GM19328 (cell line): ENCODE results near the gene ALKBH3.

ENCODE experiments used
- ATAC-seq: cut with Tn5 transposase; IDR thresholded peaks from one replicate; pipeline ENCODE4 v1.9.1; 2021; ENCODE audit warnings: mild to moderate bottlenecking, moderate library complexity; ENCODE audit not compliant: unreplicated experiment

The ALKBH3 gene

DNA sequence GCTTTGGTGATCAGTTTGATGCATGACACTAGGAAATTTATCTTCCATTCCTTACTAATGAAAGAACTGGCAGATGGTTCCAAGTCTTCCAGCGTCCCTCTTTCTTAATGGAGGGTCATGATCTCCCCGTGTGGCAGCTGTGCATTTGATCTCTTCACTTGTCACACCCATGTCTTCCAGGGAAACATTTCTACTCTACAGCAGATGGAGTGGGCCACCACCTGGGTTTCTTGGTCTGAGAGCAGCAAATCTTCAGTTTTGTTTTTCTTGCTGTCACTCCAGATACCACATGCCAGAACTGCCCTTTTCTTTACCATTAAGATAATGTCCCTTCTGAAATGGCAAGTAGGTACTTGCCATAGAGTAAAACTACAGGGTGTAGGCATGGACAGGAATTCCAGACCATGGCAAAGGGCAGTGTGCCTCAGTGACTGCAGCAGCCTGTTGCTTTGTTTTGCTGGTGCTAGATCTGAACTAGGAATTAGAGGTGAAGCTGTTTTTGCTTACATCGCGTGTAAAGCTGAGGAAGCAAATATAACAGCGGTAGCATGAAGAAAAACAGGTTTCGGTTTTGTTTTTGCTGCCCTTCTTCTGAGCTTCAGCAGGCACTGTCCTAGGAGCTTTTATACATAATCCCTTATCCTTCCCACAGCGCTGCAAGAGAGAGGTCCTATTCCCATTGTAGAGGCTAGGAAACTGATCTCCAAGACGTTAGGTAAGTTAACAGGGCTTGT is 41.1 kb downstream of the ALKBH3 start:
- no peak for ATAC-seq

DNA sequence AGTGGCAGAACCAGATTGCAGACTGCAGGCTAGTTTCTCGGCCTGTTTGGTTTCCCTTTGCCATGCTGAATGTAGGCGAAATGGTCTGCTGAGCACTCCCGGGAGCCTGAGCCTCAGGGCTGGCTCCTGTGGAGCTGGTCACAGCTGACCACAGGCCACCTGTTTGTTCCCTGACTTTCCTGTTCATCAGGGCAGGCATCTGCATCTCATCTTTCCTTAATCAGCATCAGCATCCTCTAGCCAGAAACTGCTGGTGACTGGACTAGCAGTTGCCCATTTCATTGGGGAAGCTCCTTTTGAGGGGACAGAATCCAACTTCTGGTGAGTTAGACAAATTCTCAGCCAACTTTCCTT is 41.6 kb downstream of the ALKBH3 start:
- ATAC-seq: no peak

DNA sequence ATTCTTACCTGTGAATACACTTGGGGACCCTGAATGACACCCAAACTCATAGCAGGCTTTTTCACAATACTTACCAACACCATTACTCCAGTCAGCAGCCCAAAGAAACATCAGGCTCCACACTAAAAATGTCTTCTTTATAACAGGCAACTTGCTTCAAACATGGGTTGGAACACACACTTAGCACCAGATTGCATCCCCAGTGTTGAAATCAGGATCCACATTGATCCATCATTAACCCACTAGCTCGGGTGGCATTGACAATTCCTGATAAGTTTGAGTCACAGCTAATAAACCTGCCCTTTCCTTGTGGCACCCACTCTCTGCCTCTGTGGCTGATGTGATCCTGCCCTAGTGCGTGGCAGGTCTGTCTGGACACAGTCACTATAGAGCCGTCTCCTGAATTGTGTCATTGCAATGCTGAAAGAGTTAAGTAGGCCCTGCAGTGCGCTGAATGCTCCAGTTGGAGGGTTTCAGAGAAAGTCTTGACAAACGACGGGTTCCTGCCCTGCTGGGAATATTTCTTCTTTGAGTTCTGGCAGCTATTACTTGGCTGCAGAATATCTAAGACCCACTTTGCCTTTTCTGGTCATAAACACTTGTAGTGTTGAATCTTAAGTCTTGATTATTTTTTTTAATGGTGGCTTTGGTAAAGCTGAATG is 42.2 kb downstream of the ALKBH3 start:
- no peak for ATAC-seq

DNA sequence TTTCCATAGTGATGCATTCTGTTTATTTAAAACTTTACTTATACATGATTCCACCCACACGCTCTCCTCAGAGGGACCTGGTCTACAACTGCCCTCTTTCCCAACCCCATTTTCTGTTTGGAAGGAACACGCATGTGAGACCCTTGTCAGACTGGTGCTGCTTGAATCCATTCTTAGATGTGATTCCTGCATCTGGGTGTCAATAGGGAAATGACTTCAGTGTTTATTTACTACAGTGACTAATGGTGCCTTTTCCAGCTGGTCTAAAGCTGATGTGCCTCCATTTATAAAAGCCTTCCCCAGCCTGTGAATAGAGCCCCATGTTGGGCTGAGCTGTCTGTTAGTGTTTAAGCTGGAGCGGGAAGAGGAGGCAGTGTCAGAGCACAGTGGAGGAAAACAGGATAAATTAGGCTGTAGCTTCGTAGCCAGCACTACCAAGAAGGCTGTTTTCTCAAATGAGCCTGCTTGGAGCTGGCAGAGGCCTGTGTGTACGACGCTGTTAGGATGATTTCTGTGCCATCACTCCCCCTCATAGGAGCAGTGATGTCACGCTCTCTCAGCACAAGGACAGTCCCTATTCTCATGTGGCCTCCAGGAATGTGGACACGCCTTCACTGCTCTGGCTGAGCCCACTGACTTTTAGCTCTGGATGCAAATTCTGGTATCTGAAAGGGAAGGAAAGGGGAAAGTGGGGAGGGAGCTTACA is 42.9 kb downstream of the ALKBH3 start:
- no peak for ATAC-seq

DNA sequence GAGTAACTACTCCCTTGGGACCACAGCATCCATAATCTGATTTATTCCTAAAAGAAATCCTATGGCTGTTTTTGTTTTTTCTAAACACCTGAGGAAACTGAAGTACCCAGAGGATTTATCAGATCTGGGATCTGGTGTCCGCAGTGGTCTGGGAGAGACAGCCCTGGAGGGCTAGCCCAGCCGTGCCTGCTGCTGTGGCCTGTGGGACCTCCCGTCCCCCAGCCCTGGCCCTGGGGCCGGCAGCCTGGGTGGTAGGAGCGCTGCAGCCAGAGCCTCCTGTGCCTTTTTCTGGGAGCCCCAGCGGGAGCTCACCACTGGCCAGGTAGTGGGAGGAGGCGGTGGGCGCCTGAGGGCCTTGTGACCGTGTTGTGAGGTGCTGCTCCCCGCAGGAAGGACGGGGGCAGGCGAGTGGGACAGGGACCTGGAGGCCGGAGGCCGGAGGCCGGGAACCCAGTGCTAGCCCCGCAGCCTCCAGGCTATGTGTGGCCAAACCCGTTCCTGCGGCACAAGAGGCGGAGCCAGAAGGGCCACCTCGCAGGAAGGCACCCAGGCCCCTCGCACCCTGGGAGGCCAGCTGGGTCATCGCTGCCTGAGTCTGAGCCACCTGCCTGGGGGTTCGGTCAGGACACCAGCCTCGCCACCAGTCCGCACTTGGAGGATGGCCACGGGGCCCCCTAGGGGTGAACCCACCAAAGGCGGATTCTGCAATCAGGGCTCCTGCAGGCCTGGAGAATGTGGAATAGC is 43.7 kb downstream of the ALKBH3 start:
- ATAC-seq: no peak

DNA sequence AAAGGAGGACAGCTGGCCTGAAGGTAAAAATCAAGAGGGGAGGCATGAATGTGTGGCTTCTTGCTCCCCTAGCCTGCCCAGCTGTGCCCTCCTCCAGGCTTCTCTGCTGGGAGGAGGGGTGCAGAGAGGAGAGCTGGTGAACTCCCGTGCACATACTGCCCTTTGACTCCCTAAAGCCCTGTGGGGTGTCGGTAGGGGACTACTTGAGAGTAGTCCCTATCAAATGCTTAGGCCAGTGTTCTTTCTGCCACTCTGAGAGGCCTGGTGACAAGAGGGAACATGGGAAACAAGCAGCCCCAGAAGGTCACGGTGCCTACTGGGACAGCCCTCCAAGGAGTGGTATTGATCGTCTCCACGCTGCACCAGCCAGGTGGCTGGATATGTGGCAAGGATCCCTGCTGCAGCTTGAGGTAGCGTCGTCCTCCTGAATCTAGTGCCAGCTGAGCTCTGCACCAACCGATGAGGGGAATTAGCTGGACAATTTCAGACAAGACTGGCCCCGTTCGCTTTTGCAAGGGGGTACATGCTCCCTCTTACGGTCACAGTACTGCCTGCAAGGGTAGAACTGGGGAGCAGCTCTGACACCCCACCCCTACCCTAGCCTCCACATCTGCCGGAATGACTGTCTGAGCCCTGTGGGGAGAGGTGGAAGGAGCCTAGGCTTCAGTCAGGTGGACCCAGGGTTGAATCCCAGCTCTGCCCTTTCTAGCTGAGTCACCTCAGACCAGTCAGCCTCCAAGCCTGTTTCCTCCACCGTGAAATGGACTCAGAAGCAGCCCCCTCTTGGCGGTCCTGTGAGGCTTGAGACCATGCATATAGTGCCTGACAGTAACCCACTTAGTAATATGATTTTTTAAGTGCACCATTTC is 44.7 kb downstream of the ALKBH3 start:
- ATAC-seq: no peak

DNA sequence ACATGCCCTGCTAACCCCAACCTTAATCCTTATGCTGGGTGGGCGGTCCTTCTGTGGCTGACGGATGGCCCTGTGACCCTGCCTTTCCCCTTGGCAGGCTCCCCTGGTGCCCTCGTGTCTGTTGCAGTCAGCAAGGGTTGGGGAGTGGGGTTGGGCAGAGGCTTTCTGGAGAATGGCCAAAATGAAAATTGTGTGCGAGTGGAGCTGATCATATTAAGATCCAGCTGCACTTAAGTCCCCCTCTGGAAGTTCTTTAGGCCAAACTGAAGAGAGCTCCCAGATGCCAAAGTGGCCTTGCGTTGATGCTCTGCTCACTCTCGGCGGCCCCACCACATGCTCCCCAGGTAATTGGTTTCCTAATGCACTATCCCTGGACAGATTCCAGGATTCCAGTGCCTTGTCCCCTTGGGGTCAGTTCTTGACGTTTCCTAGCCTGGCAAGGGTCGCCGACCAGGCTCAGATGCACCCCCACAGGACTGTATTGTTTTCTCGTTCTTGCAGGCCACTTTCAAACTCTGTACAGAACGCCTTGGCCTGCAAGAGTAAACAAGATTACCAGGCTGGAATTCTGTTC is 45.4 kb downstream of the ALKBH3 start:
- ATAC-seq: no peak

DNA sequence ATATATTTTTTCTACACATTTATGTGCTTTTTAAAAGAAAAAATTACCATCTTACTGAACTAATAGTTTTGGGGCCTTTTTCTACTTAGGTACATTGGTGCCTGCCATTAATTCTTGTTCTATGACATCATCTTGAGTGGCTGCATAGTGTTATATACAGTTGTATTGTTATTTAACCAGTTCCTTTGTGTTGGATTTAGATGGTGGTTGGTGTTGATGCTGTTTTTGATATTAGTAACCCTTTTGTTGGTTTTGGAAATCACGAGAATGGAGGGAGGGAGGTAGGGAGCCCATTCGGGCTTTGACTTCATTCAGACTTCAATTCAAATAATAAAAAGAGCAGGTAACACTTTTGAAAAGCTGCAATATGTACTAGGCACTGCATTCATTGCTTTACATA is 46.4 kb downstream of the ALKBH3 start:
- no peak for ATAC-seq

DNA sequence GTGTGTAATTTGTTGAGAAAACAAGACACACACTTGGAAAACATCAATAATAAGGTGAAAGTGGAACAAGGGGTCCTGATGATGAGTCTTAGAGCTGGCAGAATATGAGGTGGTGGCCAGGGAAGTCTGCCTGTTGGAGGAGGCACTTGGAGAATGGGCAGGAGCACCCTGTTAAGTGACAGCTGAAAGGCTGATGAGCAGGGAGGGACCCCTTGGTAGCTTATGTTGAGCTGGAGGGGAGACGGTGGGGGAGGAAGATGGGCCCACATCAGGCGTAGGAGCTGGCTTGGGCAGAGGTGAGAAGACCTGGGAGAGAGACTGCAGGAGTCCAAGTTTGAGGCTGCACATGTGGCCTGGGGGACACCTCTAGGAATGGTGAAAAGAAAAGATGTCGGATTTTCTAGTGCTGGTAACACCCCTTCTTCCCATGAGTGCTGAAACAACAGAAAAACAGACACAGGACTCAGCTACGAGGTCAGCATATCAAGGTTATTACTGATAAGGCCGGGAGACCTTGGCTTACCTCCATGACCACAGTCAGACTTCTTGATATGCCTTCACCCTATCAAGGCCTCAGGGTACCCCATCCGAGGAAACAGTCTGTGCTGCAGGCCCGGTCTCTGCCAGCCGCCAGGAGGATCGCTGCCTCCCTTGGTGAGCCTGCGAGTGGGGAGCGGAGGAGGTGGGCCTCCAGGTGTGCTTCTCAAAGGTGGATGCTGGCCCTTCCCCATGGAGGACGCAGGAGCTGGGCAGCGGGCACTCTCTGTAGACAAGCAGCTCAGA is 47.5 kb downstream of the ALKBH3 start:
- ATAC-seq: no peak

DNA sequence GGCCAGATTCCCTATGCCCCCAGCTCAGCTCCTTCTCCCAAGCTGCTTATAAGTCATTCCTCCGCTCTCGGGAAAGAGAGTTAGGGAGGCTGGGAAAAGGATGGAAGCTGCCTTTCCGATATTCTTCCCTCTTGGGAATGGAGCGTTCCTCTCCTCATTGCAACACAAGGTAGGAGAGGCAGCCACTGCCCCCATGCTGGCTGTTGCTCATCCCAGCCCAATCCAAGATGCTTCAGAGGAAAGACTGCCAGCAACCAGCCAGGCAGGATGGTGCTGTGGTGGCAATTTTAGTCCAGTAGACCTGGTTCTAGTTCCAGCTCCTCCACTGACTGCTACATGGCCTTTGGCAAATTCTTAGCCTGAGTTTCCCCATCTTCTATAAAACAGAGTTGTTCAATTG is 48.1 kb downstream of the ALKBH3 start:
- ATAC-seq: no peak

DNA sequence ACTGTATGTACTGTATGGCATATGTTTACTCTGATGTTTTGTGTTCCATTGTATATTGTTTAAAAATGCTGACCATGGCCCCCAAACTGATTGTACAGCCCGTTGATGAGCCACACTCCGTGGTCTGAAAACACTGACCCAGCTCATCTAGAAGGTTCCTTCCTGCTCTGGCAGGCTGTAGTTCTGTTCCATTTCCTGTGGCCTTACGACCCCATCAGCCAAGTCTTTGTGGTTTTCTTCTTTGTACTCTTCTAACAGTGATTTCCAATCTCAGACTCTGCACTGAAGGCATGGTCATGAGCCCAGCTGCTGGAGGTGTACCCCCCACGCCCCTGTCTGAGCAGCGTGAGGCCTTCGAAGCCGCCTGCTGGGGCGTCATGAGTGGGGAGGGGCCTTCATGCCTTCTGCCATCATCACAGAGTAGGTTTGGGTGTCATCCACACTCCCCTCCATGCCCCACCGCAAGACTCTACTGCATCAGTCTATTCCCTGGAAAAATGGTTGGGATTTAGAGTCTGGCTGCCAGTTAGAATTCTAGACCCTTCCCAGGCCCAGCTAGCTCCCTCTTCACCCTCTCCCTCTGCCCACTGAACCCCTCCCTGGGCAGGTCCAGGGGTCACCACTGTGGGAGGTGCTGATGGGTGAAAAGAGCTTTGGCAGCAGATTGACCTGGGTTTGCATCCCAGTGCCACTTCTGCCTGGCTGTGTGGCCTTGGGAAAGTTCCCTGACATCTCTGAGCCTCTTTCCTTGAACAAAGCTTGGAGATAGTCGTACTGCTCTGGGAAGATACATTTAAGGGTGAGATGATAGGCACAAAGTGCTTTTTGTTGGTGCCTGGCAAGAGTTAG is 50.5 kb downstream of the ALKBH3 start:
- no peak for ATAC-seq

DNA sequence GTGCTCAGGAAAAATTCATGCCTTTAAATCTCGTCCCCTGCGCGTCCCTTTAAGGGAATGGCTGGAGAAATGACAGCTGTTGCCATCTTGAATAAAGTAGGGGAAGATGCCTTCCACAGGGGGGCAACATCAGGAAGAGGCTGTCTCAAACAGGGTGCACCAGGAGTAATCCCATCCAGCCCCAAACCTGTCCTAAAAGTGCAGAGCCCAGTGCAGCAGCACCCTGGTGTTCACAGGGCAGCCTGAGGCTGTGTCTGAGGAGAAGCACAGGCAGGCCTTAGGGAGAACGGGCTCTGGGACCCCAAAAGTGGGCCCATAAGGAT is 51.0 kb downstream of the ALKBH3 start:
- ATAC-seq: no peak

DNA sequence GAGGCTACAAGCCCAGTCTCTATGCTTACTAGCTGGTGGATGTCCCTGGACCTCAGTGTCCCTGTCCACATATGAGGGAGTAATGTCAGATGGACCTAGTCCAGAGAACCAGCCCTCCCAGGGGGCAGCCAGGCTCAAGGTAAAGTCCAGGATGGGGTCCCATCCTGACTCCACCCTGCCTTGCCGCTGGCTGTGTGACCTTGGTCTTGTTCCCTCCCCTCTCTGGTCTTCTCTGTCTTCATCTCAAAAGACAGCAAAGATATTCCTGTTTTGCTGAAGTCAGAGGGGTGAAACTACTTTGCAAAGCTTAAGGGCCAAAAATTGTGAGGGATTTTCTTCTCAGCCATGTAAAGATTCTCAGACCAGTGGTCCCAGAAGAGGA is 52.6 kb downstream of the ALKBH3 start:
- ATAC-seq: no peak

DNA sequence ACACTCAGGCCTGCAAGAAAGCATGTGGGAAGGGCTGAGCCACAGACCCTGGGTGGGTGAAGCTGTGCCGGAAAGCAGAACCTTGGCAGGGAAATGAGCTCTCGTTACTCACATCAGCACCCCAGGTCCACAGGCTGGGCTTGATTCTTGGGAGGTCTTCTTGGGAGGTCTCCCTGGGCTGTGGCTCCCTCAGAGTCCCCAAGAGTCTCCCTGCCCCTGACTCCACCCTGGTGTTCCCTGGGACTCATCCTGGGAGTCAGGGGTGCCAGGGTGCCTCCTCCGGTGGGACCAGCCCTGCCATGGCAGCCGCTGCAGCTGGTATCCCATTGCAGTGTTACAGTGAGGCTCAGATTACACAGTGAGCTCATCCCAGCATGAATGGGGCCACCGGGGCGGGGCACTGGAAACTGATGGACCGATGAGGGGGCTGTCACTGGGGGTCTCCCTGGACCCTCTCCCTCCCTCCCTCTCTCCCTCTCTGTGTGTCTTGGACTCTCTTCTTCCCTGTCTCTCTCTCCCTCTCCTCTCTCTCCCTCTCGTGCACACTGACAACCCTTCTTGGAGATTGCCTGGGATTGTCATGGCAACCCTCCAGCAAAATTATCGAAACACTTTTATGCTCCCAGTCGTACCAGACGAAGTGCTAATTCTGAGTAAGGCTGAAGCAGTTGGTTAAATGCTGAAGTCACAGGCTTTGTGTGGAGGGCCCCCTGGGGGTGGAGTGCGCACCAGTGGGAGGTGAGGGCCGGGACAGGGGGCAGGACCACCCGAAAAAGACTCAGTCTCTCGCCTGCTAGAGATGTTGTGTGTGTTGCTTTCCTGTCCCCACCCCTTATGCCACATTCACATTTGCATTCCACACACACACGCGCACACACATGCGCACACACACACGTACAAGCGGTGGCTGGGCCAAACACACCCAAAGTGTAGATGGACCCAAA is 53.2 kb downstream of the ALKBH3 start:
- ATAC-seq: no peak

DNA sequence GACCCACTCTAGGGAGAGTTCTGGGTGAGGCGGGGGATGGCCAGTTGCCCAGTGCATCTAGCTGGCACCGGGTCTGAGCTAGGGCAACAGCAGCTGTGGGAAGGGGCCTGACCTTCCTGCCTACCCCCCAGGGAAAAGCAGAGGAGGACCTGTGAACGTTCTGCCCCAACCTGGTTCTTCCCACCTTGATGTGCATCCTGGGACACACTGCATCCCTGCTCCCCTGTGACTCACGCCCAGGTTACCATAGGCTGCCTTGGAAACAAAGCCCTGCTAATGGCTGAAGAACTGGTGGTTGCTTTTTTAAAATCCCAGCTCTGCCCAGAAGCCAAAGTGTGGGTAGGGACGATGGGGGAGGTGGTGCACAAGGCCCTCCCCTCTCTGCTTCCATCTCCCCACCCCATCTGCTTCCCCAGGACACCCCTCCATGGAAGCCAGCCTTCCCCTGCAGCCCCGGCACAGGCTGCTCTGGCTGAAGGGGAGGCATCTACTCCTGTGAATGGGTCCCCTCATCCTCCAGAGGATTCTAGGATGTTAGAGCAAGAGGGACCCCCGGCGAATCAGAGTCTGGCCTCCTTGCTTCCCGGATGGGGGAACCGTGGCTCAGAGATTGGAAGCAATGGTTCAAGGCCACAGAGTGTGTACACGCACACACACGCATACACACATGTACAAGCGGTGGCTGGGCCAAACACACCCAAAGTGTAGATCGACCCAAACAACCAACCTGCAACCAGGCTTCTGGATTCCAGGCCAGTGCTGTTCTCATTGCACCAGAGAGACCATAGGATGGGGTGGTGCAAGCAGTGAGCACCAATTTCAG is 54.2 kb downstream of the ALKBH3 start:
- ATAC-seq: no peak

DNA sequence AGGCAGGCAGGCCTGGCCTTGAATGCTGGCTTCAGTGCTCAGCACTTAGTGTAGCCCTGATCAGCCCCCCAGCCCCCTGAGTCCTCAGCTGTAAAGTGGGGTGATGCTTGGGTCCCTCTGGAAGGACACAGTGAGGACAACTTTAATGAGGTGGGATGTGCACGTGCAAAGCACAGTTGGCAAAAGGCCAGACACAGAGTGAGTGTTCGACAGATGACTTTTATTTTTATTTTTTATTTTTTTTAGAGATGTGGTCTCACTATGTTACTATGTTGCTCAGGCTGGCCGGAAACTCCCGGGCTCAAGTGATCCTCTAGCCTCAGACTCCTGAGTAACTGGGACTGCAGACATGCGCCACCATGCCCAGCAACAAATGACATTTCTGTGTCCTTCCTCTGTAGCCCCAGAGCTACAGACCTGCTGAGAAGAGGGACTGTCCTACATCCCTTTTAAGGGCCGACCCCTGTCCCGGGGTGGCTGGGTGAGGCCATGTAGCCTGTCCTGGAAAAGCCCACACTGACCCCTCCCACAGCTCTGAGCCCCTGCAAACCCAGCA is 54.9 kb downstream of the ALKBH3 start:
- no peak for ATAC-seq
